H9 (cell line): ENCODE measurements around the gene GABBR2. TPM values are rescaled to one million over a fixed set of nuclear protein-coding genes. Genes with fewer than 3 reads are reported as not detected.

Experiments used
- DNase-seq: peaks from one replicate; pipeline ENCODE4 v3.0.0-alpha.2; 2017
- H2AFZ ChIP-seq: one replicate; pipeline ENCODE4 v1.6.1; 2013; ENCODE audit warnings: mild to moderate bottlenecking, low read length, control low read depth, moderate library complexity
- H2AK5ac ChIP-seq: 2 replicates; pipeline ENCODE4 v1.6.1; 2013; ENCODE audit warnings: low read length, control low read depth, mixed read lengths; ENCODE audit not compliant: insufficient read length
- H2BK120ac ChIP-seq: one replicate; pipeline ENCODE4 v1.6.1; 2013; ENCODE audit warnings: low read depth, mild to moderate bottlenecking, low read length, control low read depth, inconsistent platforms; ENCODE audit not compliant: poor library complexity, severe bottlenecking
- H2BK12ac ChIP-seq: 2 replicates; pipeline ENCODE4 v1.6.1; 2013; ENCODE audit warnings: low read length, control low read depth, mixed read lengths, low read depth; ENCODE audit not compliant: insufficient read length
- H2BK15ac ChIP-seq: 2 replicates; pipeline ENCODE4 v1.6.1; 2013; ENCODE audit warnings: low read depth, low read length, control low read depth
- H2BK20ac ChIP-seq: one replicate; pipeline ENCODE4 v1.6.1; 2013; ENCODE audit warnings: low read depth, mild to moderate bottlenecking, low read length, control low read depth, inconsistent platforms; ENCODE audit not compliant: poor library complexity, severe bottlenecking
- H2BK5ac ChIP-seq: 2 replicates; pipeline ENCODE4 v1.6.1; 2013; ENCODE audit warnings: low read length, control low read depth, mixed read lengths; ENCODE audit not compliant: insufficient read length
- H3K14ac ChIP-seq: 2 replicates; pipeline ENCODE4 v1.6.1; 2013; ENCODE audit warnings: low read length, control low read depth; ENCODE audit not compliant: insufficient read depth
- H3K18ac ChIP-seq: 2 replicates; pipeline ENCODE4 v1.6.1; 2013; ENCODE audit warnings: low read depth, mild to moderate bottlenecking, mixed read lengths, low read length, control low read depth; ENCODE audit not compliant: insufficient read length
- H3K23ac ChIP-seq: 2 replicates; pipeline ENCODE4 v1.6.1; 2013; ENCODE audit warnings: low read length, control low read depth, mixed read lengths, low read depth; ENCODE audit not compliant: insufficient read length
- H3K23me2 ChIP-seq: 2 replicates; pipeline ENCODE4 v1.6.1; 2013; ENCODE audit warnings: low read depth, mild to moderate bottlenecking, mixed read lengths, low read length, control low read depth; ENCODE audit not compliant: insufficient read length, poor library complexity, severe bottlenecking
- H3K27ac ChIP-seq: 2 replicates; pipeline ENCODE4 v1.5.1; 2013; ENCODE audit warnings: low read length, control low read depth, mixed read lengths, low read depth; ENCODE audit not compliant: insufficient read length
- H3K27me3 ChIP-seq: 2 replicates; pipeline ENCODE4 v1.6.1; 2013; ENCODE audit warnings: low read length, control low read depth, inconsistent platforms; ENCODE audit not compliant: insufficient read depth
- H3K4ac ChIP-seq: 2 replicates; pipeline ENCODE4 v1.6.1; 2013; ENCODE audit warnings: low read depth, mild to moderate bottlenecking, control low read depth, inconsistent platforms, low read length, moderate library complexity
- H3K4me1 ChIP-seq: 2 replicates; pipeline ENCODE4 v1.6.1; 2013; ENCODE audit warnings: low read length, control low read depth, inconsistent platforms; ENCODE audit not compliant: insufficient read depth
- H3K4me2 ChIP-seq: 2 replicates; pipeline ENCODE4 v1.6.1; 2013; ENCODE audit warnings: low read length, control low read depth, mixed read lengths; ENCODE audit not compliant: insufficient read length, insufficient read depth
- H3K56ac ChIP-seq: 2 replicates; pipeline ENCODE4 v1.6.1; 2013; ENCODE audit warnings: low read depth, mild to moderate bottlenecking, mixed read lengths, low read length, control low read depth; ENCODE audit not compliant: insufficient read length
- H3K79me1 ChIP-seq: 2 replicates; pipeline ENCODE4 v1.6.1; 2013; ENCODE audit warnings: low read depth, mild to moderate bottlenecking, moderate library complexity, low read length, control low read depth, inconsistent platforms; ENCODE audit not compliant: insufficient read depth, poor library complexity, severe bottlenecking
- H3K79me2 ChIP-seq: 2 replicates; pipeline ENCODE4 v1.6.1; 2013; ENCODE audit warnings: low read length, control low read depth, inconsistent platforms; ENCODE audit not compliant: insufficient read depth
- H3K9ac ChIP-seq: 2 replicates; pipeline ENCODE4 v1.6.1; 2013; ENCODE audit warnings: low read length, control low read depth, mixed read lengths; ENCODE audit not compliant: insufficient read length; ENCODE audit errors: extremely low read depth
- H3K9me3 ChIP-seq: one replicate; pipeline ENCODE4 v1.6.1; 2013; ENCODE audit warnings: low read depth, low read length, inconsistent platforms; ENCODE audit not compliant: control insufficient read depth
- H3T11ph ChIP-seq: one replicate; pipeline ENCODE4 v1.6.1; 2013; ENCODE audit warnings: mild to moderate bottlenecking, low read length, control low read depth, inconsistent platforms
- H4K20me1 ChIP-seq: one replicate; pipeline ENCODE4 v1.6.1; 2013; ENCODE audit not compliant: control insufficient read depth, insufficient read length, insufficient read depth
- H4K5ac ChIP-seq: 2 replicates; pipeline ENCODE4 v1.6.1; 2013; ENCODE audit warnings: low read depth, mild to moderate bottlenecking, mixed read lengths, low read length, control low read depth; ENCODE audit not compliant: insufficient read length
- H4K8ac ChIP-seq: replicated peaks from 2 replicates; pipeline ENCODE4 v1.6.1; 2013; ENCODE audit warnings: low read length, control low read depth, mixed read lengths, low read depth; ENCODE audit not compliant: insufficient read length
- H4K91ac ChIP-seq: 2 replicates; pipeline ENCODE4 v1.6.1; 2013; ENCODE audit warnings: low read depth, mild to moderate bottlenecking, moderate library complexity, mixed read lengths, low read length, control low read depth; ENCODE audit not compliant: insufficient read length
- H3K27ac Mint-ChIP-seq, 3 experiments: 2 replicates in 2 of 3; 3 replicates in 1 of 3; pipeline ENCODE4 v1.8.0; 2020 to 2021; ENCODE audit warnings: mixed read lengths in 3 of 3, mild to moderate bottlenecking in 1 of 3, moderate library complexity in 1 of 3
- H3K27me3 Mint-ChIP-seq: 2 replicates; pipeline ENCODE4 v1.8.0; 2021; ENCODE audit warnings: low read depth, mild to moderate bottlenecking, moderate library complexity, mixed read lengths
- H3K36me3 Mint-ChIP-seq, 3 experiments: 2 replicates in 2 of 3; 3 replicates in 1 of 3; pipeline ENCODE4 v1.8.0; 2020 to 2021; ENCODE audit warnings: low read depth in 3 of 3, mixed read lengths in 3 of 3; ENCODE audit not compliant: insufficient read depth in 1 of 3
- H3K4me1 Mint-ChIP-seq, 2 experiments: 2 replicates each; pipeline ENCODE4 v1.8.0; 2020; ENCODE audit warnings: mixed read lengths in 2 of 2
- H3K4me3 Mint-ChIP-seq, 2 experiments: 2 replicates in 1 of 2; 3 replicates in 1 of 2; pipeline ENCODE4 v1.8.0; 2020 to 2021; ENCODE audit warnings: mild to moderate bottlenecking in 2 of 2, mixed read lengths in 2 of 2, moderate library complexity in 1 of 2
- H3K9me3 Mint-ChIP-seq, 2 experiments: 2 replicates in 1 of 2; 3 replicates in 1 of 2; pipeline ENCODE4 v1.8.0; 2020; ENCODE audit warnings: mild to moderate bottlenecking in 2 of 2, mixed read lengths in 2 of 2, moderate library complexity in 1 of 2
- CTCF ChIP-seq: fragments of 200-600 bp; sonication (generic); conservative IDR thresholded peaks from 3 replicates; pipeline ENCODE4 v1.8.0; 2021; ENCODE audit warnings: antibody characterized with exemption, mild to moderate bottlenecking
- total RNA-seq: library from RNA; stranded (reverse); gene quantifications from 2 replicates; pipeline ENCODE4 v1.2.1, GENCODE V29; 2021

Gene GABBR2
- total RNA-seq, 1 experiment from 2014 or later, result 0.66 TPM

- H2BK120ac ChIP-seq, result no peak overlapping the region
- H4K8ac ChIP-seq, result no peak overlapping the region
- H3K4me1 ChIP-seq, result no peaks in the 10 kb centered on the region
- H2BK5ac ChIP-seq, result no peak overlapping the region
- H3K23me2 ChIP-seq, result no peaks in the 10 kb centered on the region
- H2AK5ac ChIP-seq, result no peak overlapping the region
- no peak overlapping the region for H2AFZ ChIP-seq
- no peak overlapping the region for H3T11ph ChIP-seq
- H3K18ac ChIP-seq, result no peak overlapping the region
- H4K5ac ChIP-seq, result no peak overlapping the region
- no peaks in the 10 kb centered on the region for H3K9me3 ChIP-seq
- TF ChIP-seq CTCF, result no peak
- no peak overlapping the region for H3K4ac ChIP-seq
- H3K9me3 Mint-ChIP-seq, result no peaks in the 10 kb centered on the region
- no peak overlapping the region for H3K23ac ChIP-seq
- no peak overlapping the region for H2BK12ac ChIP-seq
- H3K4me3 Mint-ChIP-seq, result no peak overlapping the region
- no peak overlapping the region for H3K27ac ChIP-seq
- no peak overlapping the region for H2BK20ac ChIP-seq
- no peak overlapping the region for H4K91ac ChIP-seq
- H2BK15ac ChIP-seq, result no peak overlapping the region
- no peak for DNase-seq
- H3K4me1 Mint-ChIP-seq, result 0 out of 4 replicates have a peak, but pooled peaks cover 0 to 5% of the 10 kb centered on the region in 2 experiments
- no peaks in the 10 kb centered on the region for H3K36me3 Mint-ChIP-seq
- no peaks in the 10 kb centered on the region for H3K79me2 ChIP-seq
- H3K27ac Mint-ChIP-seq, result no peak overlapping the region
- no peaks in the 10 kb centered on the region for H3K27me3 ChIP-seq
- no peak overlapping the region for H3K14ac ChIP-seq
- H4K20me1 ChIP-seq, result no peaks in the 10 kb centered on the region
- no peak overlapping the region for H3K9ac ChIP-seq
- no peaks in the 10 kb centered on the region for H3K79me1 ChIP-seq
- H3K56ac ChIP-seq, result no peak overlapping the region
- H3K4me2 ChIP-seq, result no peak overlapping the region
- peaks cover 2% of the 10 kb centered on the region for H3K27me3 Mint-ChIP-seq
Observed at GRCh38 chr9:98298476-98298875, 410.3 kb downstream of the GABBR2 start.
